Stimulated activated CD8-positive, alpha-beta memory T cell treated with anti-CD3 and anti-CD28 coated beads, Interleukin-4, amount 100 ng/mL, for 48 hours (primary cell): ENCODE measurements around the gene NYNRIN.
"Not testable (repeated sequence)": the region's sequence is repeated elsewhere in the genome, so short reads cannot be mapped to it uniquely, and the experiment has no call there.

Experiments used
- DNase-seq: peaks from one replicate; pipeline ENCODE4 v3.0.0-alpha.2; 2020

NYNRIN gene

GRCh38 chr14:24434676-24435075 lies 35.9 kb downstream of the NYNRIN start:
- no peak for DNase-seq

- no peak for DNase-seq
Observed at GRCh38 chr14:24435192-24435810, 36.5 kb downstream of the NYNRIN start.

- DNase-seq = no peak
Observed at GRCh38 chr14:24435998-24436354, 37.2 kb downstream of the NYNRIN start.

- DNase-seq = peak; percentile 46
Observed at GRCh38 chr14:24436355-24437019, 37.7 kb downstream of the NYNRIN start.

- no peak for DNase-seq
Observed at GRCh38 chr14:24437020-24437735, 38.4 kb downstream of the NYNRIN start.

- no peak for DNase-seq
Observed at GRCh38 chr14:24437736-24438067, 38.9 kb downstream of the NYNRIN start.

GRCh38 chr14:24438223-24439097 lies 39.7 kb downstream of the NYNRIN start:
- DNase-seq = no peak

- no peak for DNase-seq
Observed at GRCh38 chr14:24439257-24439656, 40.5 kb downstream of the NYNRIN start.

- no peak for DNase-seq
Observed at GRCh38 chr14:24439830-24440605, 41.2 kb downstream of the NYNRIN start.

- no peak for DNase-seq
Observed at GRCh38 chr14:24440606-24441399, 42.0 kb downstream of the NYNRIN start.

- DNase-seq = no peak
Observed at GRCh38 chr14:24441485-24441884, 42.7 kb downstream of the NYNRIN start.

- DNase-seq = no peak
Observed at GRCh38 chr14:24441904-24442239, 43.1 kb downstream of the NYNRIN start.

GRCh38 chr14:24442240-24443052 lies 43.6 kb downstream of the NYNRIN start, which contains the start of gene SDR39U1:
Gene SDR39U1, minus strand, starts transcription at chr14:24442776. Its CDS starts 7 bp downstream, at chr14:24442769.
- DNase-seq = peak; percentile 95

GRCh38 chr14:24443053-24443665 lies 44.4 kb downstream of the NYNRIN start:
- no peak for DNase-seq

GRCh38 chr14:24450828-24451227 lies 52.0 kb downstream of the NYNRIN start:
- DNase-seq = not testable (repeated sequence)

- no peak for DNase-seq
Observed at GRCh38 chr14:24456980-24457379, 58.2 kb downstream of the NYNRIN start.

- DNase-seq = no peak
Observed at GRCh38 chr14:24458736-24459135, 59.9 kb downstream of the NYNRIN start.

- no peak for DNase-seq
Observed at GRCh38 chr14:24459331-24459730, 60.5 kb downstream of the NYNRIN start.

GRCh38 chr14:24461336-24461735 lies 62.5 kb downstream of the NYNRIN start:
- DNase-seq = no peak
